Measurements from ENCODE around the gene DIRAS3.
"Not testable (repeated sequence)": the region's sequence is repeated elsewhere in the genome, so short reads cannot be mapped to it uniquely, and the experiment has no call there.

DIRAS3 gene

GRCh38 chr1:68049941-68050878 is at the start of gene DIRAS3:
TSS of gene DIRAS3 (minus strand) at chr1:68050627. CDS start at chr1:68047297, 3,330 bp downstream.
- DNase-seq (ENCODE audit: low read depth) = peak; percentile 14

- DNase-seq (ENCODE audit: low read depth) = no peak
These were observed 43.3 kb upstream of the DIRAS3 start for GRCh38 chr1:68093737-68094136.

GRCh38 chr1:68087184-68087583 is 36.8 kb upstream of the DIRAS3 start:
- DNase-seq (ENCODE audit: low read depth) = no peak

- no peak for DNase-seq (ENCODE audit: low read depth)
These were observed 35.3 kb upstream of the DIRAS3 start for GRCh38 chr1:68085752-68086151.

GRCh38 chr1:68083686-68084085 is 33.3 kb upstream of the DIRAS3 start:
- no peak for DNase-seq (ENCODE audit: low read depth)

- DNase-seq (ENCODE audit: low read depth) = no peak
These were observed 31.4 kb upstream of the DIRAS3 start for GRCh38 chr1:68081775-68082283.

- no peak for DNase-seq (ENCODE audit: low read depth)
These were observed 28.2 kb upstream of the DIRAS3 start for GRCh38 chr1:68078647-68079046.

GRCh38 chr1:68074472-68074871 is 24.0 kb upstream of the DIRAS3 start:
- no peak for DNase-seq (ENCODE audit: low read depth)

- DNase-seq (ENCODE audit: low read depth) = no peak
These were observed 15.3 kb upstream of the DIRAS3 start for GRCh38 chr1:68065766-68066165.

GRCh38 chr1:68058053-68058452 is 7.6 kb upstream of the DIRAS3 start:
- DNase-seq (ENCODE audit: low read depth) = not testable (repeated sequence)

GRCh38 chr1:68057564-68057963 is 7.1 kb upstream of the DIRAS3 start:
- no peak for DNase-seq (ENCODE audit: low read depth)

- DNase-seq (ENCODE audit: low read depth) = no peak
These were observed 6.6 kb upstream of the DIRAS3 start for GRCh38 chr1:68057050-68057449.

GRCh38 chr1:68051475-68051874 is 1.0 kb upstream of the DIRAS3 start:
- DNase-seq (ENCODE audit: low read depth) = peak; percentile 64

- DNase-seq (ENCODE audit: low read depth) = no peak
These were observed 2.8 kb downstream of the DIRAS3 start for GRCh38 chr1:68047659-68048026.

- DNase-seq (ENCODE audit: low read depth) = no peak
These were observed 3.4 kb downstream of the DIRAS3 start for GRCh38 chr1:68046885-68047658.

GRCh38 chr1:68046423-68046822 is 4.0 kb downstream of the DIRAS3 start:
- no peak for DNase-seq (ENCODE audit: low read depth)

GRCh38 chr1:68045511-68046180 is 4.8 kb downstream of the DIRAS3 start:
- DNase-seq (ENCODE audit: low read depth) = no peak

GRCh38 chr1:68043443-68044090 is 6.9 kb downstream of the DIRAS3 start:
- DNase-seq (ENCODE audit: low read depth) = no peak

GRCh38 chr1:68036946-68037345 is 13.5 kb downstream of the DIRAS3 start:
- no peak for DNase-seq (ENCODE audit: low read depth)

- DNase-seq (ENCODE audit: low read depth) = no peak
These were observed 21.0 kb downstream of the DIRAS3 start for GRCh38 chr1:68029444-68029843.

- peak; percentile 25 for DNase-seq (ENCODE audit: low read depth)
These were observed 21.9 kb downstream of the DIRAS3 start for GRCh38 chr1:68028566-68028965.

Measured in fibroblast of gingiva (primary cell).